HG03378 (cell line): ENCODE results near the gene AMY1B.
"Not testable (repeated sequence)": the region's sequence is repeated elsewhere in the genome, so short reads cannot be mapped to it uniquely, and the experiment has no call there.

ENCODE experiments used
- ATAC-seq: cut with Tn5 transposase; IDR thresholded peaks from one replicate; pipeline ENCODE4 v1.9.1; 2021; ENCODE audit warnings: mild to moderate bottlenecking, moderate library complexity; ENCODE audit not compliant: unreplicated experiment

AMY1B gene

GRCh38 chr1:103696110-103696509 is at the start of gene AMY1B:
TSS of gene AMY1B (minus strand) at chr1:103696210. CDS start at chr1:103695639, 571 bp downstream.
- not testable (repeated sequence) for ATAC-seq

GRCh38 chr1:103745040-103745439 is 49.0 kb upstream of the AMY1B start:
- ATAC-seq = not testable (repeated sequence)

- not testable (repeated sequence) for ATAC-seq
These were observed 48.4 kb upstream of the AMY1B start for GRCh38 chr1:103744449-103744848.

- ATAC-seq = not testable (repeated sequence)
These were observed 42.0 kb upstream of the AMY1B start for GRCh38 chr1:103738031-103738430.

- ATAC-seq = not testable (repeated sequence)
These were observed 39.3 kb upstream of the AMY1B start for GRCh38 chr1:103735334-103735733.

- not testable (repeated sequence) for ATAC-seq
These were observed 25.5 kb upstream of the AMY1B start for GRCh38 chr1:103721473-103721872.

GRCh38 chr1:103717404-103717803 is 21.4 kb upstream of the AMY1B start:
- not testable (repeated sequence) for ATAC-seq

GRCh38 chr1:103710381-103710780 is 14.4 kb upstream of the AMY1B start:
- not testable (repeated sequence) for ATAC-seq

GRCh38 chr1:103707670-103708069 is 11.7 kb upstream of the AMY1B start:
- not testable (repeated sequence) for ATAC-seq

GRCh38 chr1:103701256-103701655 is 5.2 kb upstream of the AMY1B start:
- not testable (repeated sequence) for ATAC-seq

- not testable (repeated sequence) for ATAC-seq
These were observed 4.7 kb upstream of the AMY1B start for GRCh38 chr1:103700669-103701068.

- not testable (repeated sequence) for ATAC-seq
These were observed 1.4 kb upstream of the AMY1B start for GRCh38 chr1:103697430-103697829.

- not testable (repeated sequence) for ATAC-seq
These were observed 19.7 kb downstream of the AMY1B start for GRCh38 chr1:103676335-103676734.

GRCh38 chr1:103655460-103655859 is 40.5 kb downstream of the AMY1B start, which contains the start of gene AMY1A:
TSS of gene AMY1A (plus strand) at chr1:103655760. CDS start at chr1:103656331, 571 bp downstream.
- ATAC-seq = not testable (repeated sequence)

GRCh38 chr1:103654133-103654532 is 41.9 kb downstream of the AMY1B start:
- ATAC-seq = not testable (repeated sequence)

- not testable (repeated sequence) for ATAC-seq
These were observed 45.1 kb downstream of the AMY1B start for GRCh38 chr1:103650889-103651288.

GRCh38 chr1:103650305-103650704 is 45.7 kb downstream of the AMY1B start:
- not testable (repeated sequence) for ATAC-seq

GRCh38 chr1:103643908-103644307 is 52.1 kb downstream of the AMY1B start:
- ATAC-seq = not testable (repeated sequence)

- ATAC-seq = not testable (repeated sequence)
These were observed 54.8 kb downstream of the AMY1B start for GRCh38 chr1:103641194-103641593.
